ENCODE data around the gene EXOSC7. TPM values are rescaled to one million over a fixed set of nuclear protein-coding genes. Genes with fewer than 3 reads are reported as not detected.
A peak's percentile ranks its signal among the peaks of the same experiment; 100 is the strongest.
"Not testable (repeated sequence)": the region's sequence is repeated elsewhere in the genome, so short reads cannot be mapped to it uniquely, and the experiment has no call there.

Gene EXOSC7
- polyA plus RNA-seq (2012; ENCODE audit: insufficient read depth, insufficient read length) = 106 TPM

GRCh38 chr3:44976002-44976815 lies at the start of gene EXOSC7, which contains the start of gene ZDHHC3:
EXOSC7 (plus strand) TSS chr3:44976244; CDS start chr3:44976278, 34 bp downstream.
ZDHHC3 (minus strand) TSS chr3:44976174; CDS start chr3:44959436, 16,738 bp downstream.
- peak within 1 kb of the TSS; percentile 88 for H3K4me3 ChIP-seq (ENCODE audit: low read length)
- peak; percentile 70 for DNase-seq (ENCODE audit: low read depth, low spot score)

DNA sequence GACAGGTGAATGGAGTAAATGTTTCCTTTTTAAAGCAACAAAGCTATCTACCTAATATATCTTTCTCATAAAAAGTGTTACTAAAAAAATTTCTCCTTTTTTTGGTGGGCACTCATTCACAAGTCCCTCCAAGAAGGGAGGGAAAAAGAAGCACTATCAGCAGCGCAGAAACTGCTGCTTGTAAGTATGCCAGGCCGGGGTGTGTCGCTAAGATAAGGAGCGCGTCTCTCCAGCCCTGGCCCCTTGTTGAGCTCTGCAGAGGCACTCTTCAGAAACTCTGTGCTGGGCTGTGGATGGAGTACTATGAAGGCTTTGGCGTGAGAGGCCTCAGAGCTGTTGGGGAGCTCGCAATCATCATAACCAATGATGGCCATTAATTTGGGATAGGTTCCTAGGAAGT lies 49.1 kb upstream of the EXOSC7 start:
- DNase-seq (ENCODE audit: low read depth, low spot score) = no peak
- H3K4me3 ChIP-seq (ENCODE audit: low read length) = no peak overlapping the region

GRCh38 chr3:44927371-44927770 lies 48.7 kb upstream of the EXOSC7 start:
- no peak for DNase-seq (ENCODE audit: low read depth, low spot score)
- no peak overlapping the region for H3K4me3 ChIP-seq (ENCODE audit: low read length)

GRCh38 chr3:44929782-44930181 lies 46.3 kb upstream of the EXOSC7 start:
- no peak overlapping the region for H3K4me3 ChIP-seq (ENCODE audit: low read length)
- no peak for DNase-seq (ENCODE audit: low read depth, low spot score)

- H3K4me3 ChIP-seq (ENCODE audit: low read length) = no peak overlapping the region
- no peak for DNase-seq (ENCODE audit: low read depth, low spot score)
Observed at GRCh38 chr3:44930911-44931310, 45.1 kb upstream of the EXOSC7 start.

DNA sequence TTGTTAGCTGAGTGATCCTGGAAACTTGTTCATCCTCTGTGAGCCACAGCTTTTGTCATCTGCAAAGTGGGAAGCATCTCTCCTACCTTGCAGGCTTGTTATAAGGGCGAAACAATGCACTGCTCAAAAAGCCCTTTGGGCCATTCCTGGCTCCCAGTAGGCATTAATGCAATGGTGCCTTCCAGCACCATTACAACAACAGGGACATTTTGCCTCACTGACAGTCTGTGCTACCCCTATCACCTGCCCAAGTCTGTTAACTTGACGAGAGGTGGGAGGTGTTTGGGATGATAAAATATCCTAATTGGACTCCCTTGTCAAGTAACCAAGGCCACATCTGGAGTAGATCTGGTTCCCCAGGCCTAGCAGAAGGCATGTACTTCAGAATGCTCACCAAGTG lies 44.3 kb upstream of the EXOSC7 start:
- no peak for DNase-seq (ENCODE audit: low read depth, low spot score)
- H3K4me3 ChIP-seq (ENCODE audit: low read length) = no peak overlapping the region

GRCh38 chr3:44932271-44932670 lies 43.8 kb upstream of the EXOSC7 start:
- no peak overlapping the region for H3K4me3 ChIP-seq (ENCODE audit: low read length)
- no peak for DNase-seq (ENCODE audit: low read depth, low spot score)

- no peak overlapping the region for H3K4me3 ChIP-seq (ENCODE audit: low read length)
- peak; percentile 53 for DNase-seq (ENCODE audit: low read depth, low spot score)
Observed at GRCh38 chr3:44932986-44933944, 42.8 kb upstream of the EXOSC7 start.

- DNase-seq (ENCODE audit: low read depth, low spot score) = no peak
- H3K4me3 ChIP-seq (ENCODE audit: low read length) = no peak overlapping the region
Observed at GRCh38 chr3:44939581-44940036, 36.4 kb upstream of the EXOSC7 start.

DNA sequence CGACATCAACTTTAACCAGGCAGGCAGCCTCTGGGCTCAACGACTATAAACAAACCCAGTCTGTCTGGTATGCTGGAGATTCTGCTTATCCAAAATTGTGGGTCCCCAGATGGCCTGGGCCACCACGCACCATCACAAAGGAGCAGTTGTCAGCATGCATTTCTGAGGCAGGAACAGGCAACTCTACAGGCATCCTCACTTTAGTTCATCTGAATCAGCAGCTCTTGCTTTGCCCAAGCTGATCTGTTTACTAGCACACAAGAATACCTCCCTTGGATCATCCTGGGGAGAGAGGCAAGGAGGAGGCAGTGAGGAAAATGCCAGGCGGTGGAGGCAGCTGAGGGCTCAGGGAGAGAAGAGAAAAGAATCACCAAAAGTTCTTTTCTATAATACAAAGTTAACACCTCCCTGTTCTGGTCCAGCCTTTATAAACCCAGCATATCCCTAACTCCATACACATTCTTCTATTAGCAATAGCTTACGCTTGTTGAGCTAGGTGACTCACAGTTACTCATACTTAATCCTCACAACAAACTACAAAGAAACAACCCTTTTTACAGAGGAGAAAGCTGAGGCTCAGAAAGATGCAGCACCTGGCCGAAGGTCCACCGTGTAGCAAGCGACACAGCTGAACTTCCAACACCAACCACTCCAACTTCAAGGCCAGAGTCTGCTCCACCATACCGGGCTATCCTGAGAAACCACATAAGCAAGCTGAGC lies 33.7 kb upstream of the EXOSC7 start:
- no peak for DNase-seq (ENCODE audit: low read depth, low spot score)
- H3K4me3 ChIP-seq (ENCODE audit: low read length) = no peak overlapping the region

GRCh38 chr3:44948239-44948638 lies 27.8 kb upstream of the EXOSC7 start:
- DNase-seq (ENCODE audit: low read depth, low spot score) = no peak
- H3K4me3 ChIP-seq (ENCODE audit: low read length) = no peak overlapping the region

GRCh38 chr3:44949770-44950169 lies 26.3 kb upstream of the EXOSC7 start:
- DNase-seq (ENCODE audit: low read depth, low spot score); H3K4me3 ChIP-seq (ENCODE audit: low read length): not testable (repeated sequence)

- no peak for DNase-seq (ENCODE audit: low read depth, low spot score)
- no peak overlapping the region for H3K4me3 ChIP-seq (ENCODE audit: low read length)
Observed at GRCh38 chr3:44950275-44950734, 25.7 kb upstream of the EXOSC7 start.

- no peak for DNase-seq (ENCODE audit: low read depth, low spot score)
- H3K4me3 ChIP-seq (ENCODE audit: low read length) = no peak overlapping the region
Observed at GRCh38 chr3:44952689-44953088, 23.4 kb upstream of the EXOSC7 start.

GRCh38 chr3:44954304-44954703 lies 21.7 kb upstream of the EXOSC7 start:
- H3K4me3 ChIP-seq (ENCODE audit: low read length) = no peak overlapping the region
- no peak for DNase-seq (ENCODE audit: low read depth, low spot score)

GRCh38 chr3:44954962-44955361 lies 21.1 kb upstream of the EXOSC7 start:
- no peak for DNase-seq (ENCODE audit: low read depth, low spot score)
- H3K4me3 ChIP-seq (ENCODE audit: low read length) = no peak overlapping the region

- DNase-seq (ENCODE audit: low read depth, low spot score) = no peak
- H3K4me3 ChIP-seq (ENCODE audit: low read length) = no peak overlapping the region
Observed at GRCh38 chr3:44955917-44956316, 20.1 kb upstream of the EXOSC7 start.

GRCh38 chr3:44957986-44958385 lies 18.1 kb upstream of the EXOSC7 start:
- H3K4me3 ChIP-seq (ENCODE audit: low read length) = no peak overlapping the region
- DNase-seq (ENCODE audit: low read depth, low spot score) = no peak

GRCh38 chr3:44958386-44958785 lies 17.7 kb upstream of the EXOSC7 start:
- H3K4me3 ChIP-seq (ENCODE audit: low read length) = no peak overlapping the region
- no peak for DNase-seq (ENCODE audit: low read depth, low spot score)

All from Jurkat, Clone E6-1 (cell line).